Gastrocnemius medialis (tissue), 4 donors: Measurements from ENCODE around the gene ME3.

ENCODE experiments used
- CTCF ChIP-seq, 5 experiments: fragments of 450-650 bp in 3 of 5; fragments of 200-600 bp in 2 of 5; sonication (generic) in 2 of 5; IDR thresholded peaks in 4 of 5; conservative IDR thresholded peaks in 1 of 5; 1 replicate in 4 of 5; 2 replicates in 1 of 5; pipeline ENCODE4 v1.5.1; 2016 to 2019; ENCODE audit warnings: antibody characterized with exemption in 5 of 5, mild to moderate bottlenecking in 3 of 5, moderate library complexity in 3 of 5
- POLR2A ChIP-seq, 2 donors: fragments of 450-650 bp; IDR thresholded peaks; one replicate each; pipeline ENCODE4 v1.6.1; 2017; ENCODE audit warnings: antibody characterized with exemption in 2 of 2, mild to moderate bottlenecking in 2 of 2, moderate library complexity in 2 of 2

- TF ChIP-seq CTCF (IDR thresholded peaks at IDR 0.05 in 4 of 5, conservative IDR thresholded peaks at IDR 0.05 in 1 of 5) (no peak), POLR2A (IDR thresholded peaks at IDR 0.05) (no peak)
These were observed 66.1 kb downstream of the ME3 start for GRCh38 chr11:86606270-86606835.
